ENCODE data around the gene VASN.

DNA sequence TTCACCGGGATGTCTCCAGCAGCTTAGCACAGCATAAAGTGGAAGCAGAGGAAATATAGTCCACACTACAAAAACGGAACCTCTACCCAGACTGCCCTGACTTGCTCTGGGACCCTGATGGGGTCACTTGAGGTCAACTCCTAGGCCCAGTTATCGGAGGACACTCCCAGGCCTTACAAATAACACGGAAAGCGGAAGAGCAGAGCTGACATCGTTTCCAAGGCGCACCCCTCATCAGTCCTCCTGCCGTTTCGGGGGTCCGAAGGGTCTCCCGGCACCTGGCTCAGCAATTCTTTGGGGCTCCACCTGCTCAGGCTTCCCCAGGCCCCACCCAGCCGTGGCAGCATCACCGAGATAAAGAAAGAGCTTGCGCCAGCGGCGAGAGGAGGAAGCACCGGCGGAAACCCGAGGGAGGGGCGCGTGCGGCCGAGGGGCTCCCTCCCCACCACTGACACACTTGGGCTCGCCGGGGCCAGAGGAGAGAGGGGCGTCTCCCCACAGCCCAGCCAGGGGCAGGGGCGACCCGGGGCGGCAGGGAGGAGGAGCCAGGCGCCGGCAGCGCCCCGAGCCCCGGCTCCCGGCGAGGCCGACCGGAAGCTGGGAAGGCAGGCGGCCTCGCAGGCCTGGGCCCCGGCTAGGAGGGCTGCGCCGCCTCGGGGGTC, 44.0 kb downstream of the VASN start:
- TF ChIP-seq EZH2phosphoT487 (IDR thresholded peaks at IDR 0.05; ENCODE audit: low read length), result no peak
- TF ChIP-seq, protein P1, sequence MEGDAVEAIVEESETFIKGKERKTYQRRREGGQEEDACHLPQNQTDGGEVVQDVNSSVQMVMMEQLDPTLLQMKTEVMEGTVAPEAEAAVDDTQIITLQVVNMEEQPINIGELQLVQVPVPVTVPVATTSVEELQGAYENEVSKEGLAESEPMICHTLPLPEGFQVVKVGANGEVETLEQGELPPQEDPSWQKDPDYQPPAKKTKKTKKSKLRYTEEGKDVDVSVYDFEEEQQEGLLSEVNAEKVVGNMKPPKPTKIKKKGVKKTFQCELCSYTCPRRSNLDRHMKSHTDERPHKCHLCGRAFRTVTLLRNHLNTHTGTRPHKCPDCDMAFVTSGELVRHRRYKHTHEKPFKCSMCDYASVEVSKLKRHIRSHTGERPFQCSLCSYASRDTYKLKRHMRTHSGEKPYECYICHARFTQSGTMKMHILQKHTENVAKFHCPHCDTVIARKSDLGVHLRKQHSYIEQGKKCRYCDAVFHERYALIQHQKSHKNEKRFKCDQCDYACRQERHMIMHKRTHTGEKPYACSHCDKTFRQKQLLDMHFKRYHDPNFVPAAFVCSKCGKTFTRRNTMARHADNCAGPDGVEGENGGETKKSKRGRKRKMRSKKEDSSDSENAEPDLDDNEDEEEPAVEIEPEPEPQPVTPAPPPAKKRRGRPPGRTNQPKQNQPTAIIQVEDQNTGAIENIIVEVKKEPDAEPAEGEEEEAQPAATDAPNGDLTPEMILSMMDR (IDR thresholded peaks at IDR 0.05; ENCODE audit: low read length), result no peak
